SK-N-SH (cell line): Measurements from ENCODE around the gene EPB41L2.

ENCODE experiments used
- CTCF ChIP-seq: fragments of 200-600 bp; sonication (generic); IDR thresholded peaks from 2 replicates; pipeline ENCODE4 v1.6.1; 2017; ENCODE audit warnings: antibody characterized with exemption, mild to moderate bottlenecking, moderate library complexity
- FOXJ3 ChIP-seq: sonication (generic); formaldehyde crosslinking; IDR thresholded peaks from 2 replicates; pipeline ENCODE4 v1.5.1; 2020; ENCODE audit warnings: mild to moderate bottlenecking, missing genetic modification reagents
- MAX ChIP-seq: IDR thresholded peaks from 2 replicates; pipeline ENCODE4 v1.4.0; 2012; ENCODE audit warnings: low read depth
- RFX5 ChIP-seq: IDR thresholded peaks from 2 replicates; pipeline ENCODE4 v1.6.1; 2012; ENCODE audit warnings: mild to moderate bottlenecking, improper control_type of control experiment, low read length
- SIN3A ChIP-seq: IDR thresholded peaks from 2 replicates; pipeline ENCODE4 v1.6.1; 2012; ENCODE audit warnings: low read depth, mild to moderate bottlenecking, low read length, moderate library complexity, borderline replicate concordance
- SMC3 ChIP-seq: IDR thresholded peaks from 2 replicates; pipeline ENCODE4 v1.6.1; 2012; ENCODE audit warnings: low read depth, low read length, improper control_type of control experiment
- USF2 ChIP-seq: fragments of 150-350 bp; IDR thresholded peaks from 2 replicates; pipeline ENCODE4 v1.6.1; 2017; ENCODE audit warnings: antibody characterized with exemption, low read length, low read depth, borderline replicate concordance
- YY1 ChIP-seq: IDR thresholded peaks from 2 replicates; pipeline ENCODE4 v1.4.0; 2012; ENCODE audit warnings: low read depth, mild to moderate bottlenecking

GRCh38 chr6:130833569-130833968 lies 229.5 kb downstream of the EPB41L2 start:
- TF ChIP-seq CTCF = no peak
- no peak for TF ChIP-seq YY1
- TF ChIP-seq USF2 = no peak
- TF ChIP-seq MAX = no peak
- TF ChIP-seq SIN3A = no peak
- TF ChIP-seq RFX5 = no peak
- TF ChIP-seq SMC3 = no peak
- no peak for TF ChIP-seq FOXJ3 (CRISPR knock-in tag)
